HCT116 (cell line): ENCODE results near the gene SPDYE16. TPM values are rescaled to one million over a fixed set of nuclear protein-coding genes. Genes with fewer than 3 reads are reported as not detected.
"Not testable (repeated sequence)": the region's sequence is repeated elsewhere in the genome, so short reads cannot be mapped to it uniquely, and the experiment has no call there.

Experiments
- ATAC-seq: fragments of 200-7000 bp; cut with Tn5 transposase; 2 replicates; pipeline ENCODE4 v1.9.1; 2020; ENCODE audit warnings: mild to moderate bottlenecking, moderate library complexity
- BruUV-seq: library from RNA; stranded (reverse); fragments of 400-500 nt; replicated peaks from 2 replicates; lab custom pipeline; 2021; lab: Mats Ljungman, UMichigan
- CTCF ChIA-PET: fragments of 300-600 bp; sonication (Branson Sonifier 250); formaldehyde crosslinking; loops from one replicate; lab custom pipeline; 2021; ENCODE audit warnings: antibody characterized with exemption; lab: Charles Lee
- POLR2A ChIA-PET: fragments of 300-600, 350-600 bp; sonication (Branson Sonifier 250); formaldehyde crosslinking; loops from one replicate; lab custom pipeline; 2021; ENCODE audit warnings: antibody characterized with exemption; lab: Charles Lee
- RAD21 ChIA-PET, 2 experiments: fragments of 300-600 bp; sonication (Branson Sonifier 250); formaldehyde crosslinking; loops; one replicate each; lab custom pipeline; 2023; ENCODE audit warnings: low total read pairs in 2 of 2; ENCODE audit not compliant: uncharacterized antibody in 2 of 2, unreplicated experiment in 2 of 2, low non-redundant PET in 1 of 2; lab: Charles Lee
- DNase-seq: peaks from one replicate; pipeline ENCODE4 v3.0.0-alpha.2; 2010; ENCODE audit warnings: low read depth, low spot score
- H2AFZ ChIP-seq: fragments of 200-600 bp; shearing (Covaris generic), sonication (generic); 2 replicates; pipeline ENCODE4 v1.6.1; 2017; ENCODE audit warnings: low read depth, mixed run types, mixed read lengths, antibody characterized with exemption, low read length; ENCODE audit not compliant: poor library complexity, severe bottlenecking
- H3K27ac ChIP-seq: 2 replicates; pipeline ENCODE4 v1.5.1; 2012; ENCODE audit warnings: low read depth, low read length
- H3K27me3 ChIP-seq: fragments of 200-600 bp; sonication (generic); 2 replicates; pipeline ENCODE4 v1.6.1; 2016; ENCODE audit warnings: mixed run types, low read length, mixed read lengths; ENCODE audit not compliant: insufficient read depth
- H3K36me3 ChIP-seq, 2 experiments: fragments of 200-500 bp in 1 of 2; fragments of 200-600 bp in 1 of 2; sonication (Bioruptor generic) in 1 of 2; sonication (generic) in 1 of 2; 2 replicates each; pipeline versions ENCODE4 v1.5.1 to v1.6.1; 2014 to 2016; ENCODE audit warnings: low read length in 2 of 2, inconsistent platforms in 1 of 2, mixed read lengths in 1 of 2, mixed run types in 1 of 2; ENCODE audit not compliant: insufficient read depth in 2 of 2, control insufficient read depth in 1 of 2
- H3K4me1 ChIP-seq, 2 experiments: fragments of 200-600 bp in 1 of 2; sonication (generic) in 1 of 2; 2 replicates each; pipeline versions ENCODE4 v1.5.1 to v1.6.1; 2012 to 2017; ENCODE audit warnings: low read length in 2 of 2, inconsistent platforms in 1 of 2, mild to moderate bottlenecking in 1 of 2, mixed read lengths in 1 of 2, mixed run types in 1 of 2, moderate library complexity in 1 of 2; ENCODE audit not compliant: insufficient read depth in 2 of 2, control insufficient read depth in 1 of 2
- H3K4me2 ChIP-seq: fragments of 200-600 bp; sonication (generic); 2 replicates; pipeline ENCODE4 v1.6.1; 2017; ENCODE audit warnings: mixed run types, low read length, mixed read lengths
- H3K4me3 ChIP-seq, 2 experiments: fragments of 200-600 bp in 1 of 2; sonication (generic) in 1 of 2; replicated peaks in 1 of 2; 2 replicates each; pipeline ENCODE4 v1.5.1; 2011 to 2016; ENCODE audit warnings: low read length in 2 of 2, control low read depth in 1 of 2, low read depth in 1 of 2, mild to moderate bottlenecking in 1 of 2, mixed read lengths in 1 of 2, mixed run types in 1 of 2
- H3K79me2 ChIP-seq: fragments of 200-600 bp; sonication (generic); 2 replicates; pipeline ENCODE4 v1.6.1; 2017; ENCODE audit warnings: mild to moderate bottlenecking, mixed run types, low read length, moderate library complexity, mixed read lengths; ENCODE audit not compliant: insufficient read depth
- H3K9ac ChIP-seq: fragments of 200-600 bp; sonication (generic); 2 replicates; pipeline ENCODE4 v1.6.1; 2016; ENCODE audit warnings: low read length, mixed read lengths
- H3K9me2 ChIP-seq: fragments of 200-600 bp; sonication (generic), shearing (Covaris generic); 2 replicates; pipeline ENCODE4 v1.6.1; 2017; ENCODE audit warnings: mixed run types, mild to moderate bottlenecking, moderate library complexity; ENCODE audit not compliant: insufficient read depth
- H3K9me3 ChIP-seq, 2 experiments: fragments of 200-500 bp in 1 of 2; fragments of 200-600 bp in 1 of 2; sonication (Bioruptor generic) in 1 of 2; sonication (generic) in 1 of 2; 2 replicates each; pipeline ENCODE4 v1.6.1; 2014 to 2017; ENCODE audit warnings: low read length in 2 of 2, mixed read lengths in 2 of 2, inconsistent platforms in 1 of 2, low read depth in 1 of 2, mild to moderate bottlenecking in 1 of 2, mixed run types in 1 of 2, moderate library complexity in 1 of 2; ENCODE audit not compliant: control insufficient read depth in 1 of 2, insufficient read depth in 1 of 2
- H4K20me1 ChIP-seq: fragments of 200-600 bp; sonication (generic), shearing (Covaris generic); 2 replicates; pipeline ENCODE4 v1.6.1; 2017; ENCODE audit warnings: mixed run types, mild to moderate bottlenecking, moderate library complexity; ENCODE audit not compliant: insufficient read depth
- intact Hi-C: fragments of 100-400 bp; cut with micrococcal nuclease; formaldehyde crosslinking; loops from 2 replicates; pipeline ENCODE4 v1.10.0; 2022
- total RNA-seq: library from RNA; stranded (reverse); gene quantifications from one replicate; pipeline ENCODE4 v1.2.1, GENCODE V29; 2021; ENCODE audit not compliant: unreplicated experiment

Gene SPDYE16
- total RNA-seq, 1 experiment from 2014 or later = not detected

GRCh38 chr7:76567753-76568152 is 24.7 kb upstream of the SPDYE16 start:
- ATAC-seq, BruUV-seq, H3K9me3 ChIP-seq, POLR2A ChIA-PET, H3K36me3 ChIP-seq, RAD21 ChIA-PET, H3K4me2 ChIP-seq, H4K20me1 ChIP-seq, H3K4me3 ChIP-seq, H3K9ac ChIP-seq, H3K9me2 ChIP-seq, CTCF ChIA-PET, H3K27ac ChIP-seq, H2AFZ ChIP-seq, H3K27me3 ChIP-seq, intact Hi-C loops, DNase-seq: not testable (repeated sequence)
- Histone ChIP-seq H3K79me2 (peaks cover 45% of the 10 kb centered on the region), H3K4me1 (peaks cover 0 to 11% of the 10 kb centered on the region in 2 experiments; a peak in 2 of 4 replicates)

DNA sequence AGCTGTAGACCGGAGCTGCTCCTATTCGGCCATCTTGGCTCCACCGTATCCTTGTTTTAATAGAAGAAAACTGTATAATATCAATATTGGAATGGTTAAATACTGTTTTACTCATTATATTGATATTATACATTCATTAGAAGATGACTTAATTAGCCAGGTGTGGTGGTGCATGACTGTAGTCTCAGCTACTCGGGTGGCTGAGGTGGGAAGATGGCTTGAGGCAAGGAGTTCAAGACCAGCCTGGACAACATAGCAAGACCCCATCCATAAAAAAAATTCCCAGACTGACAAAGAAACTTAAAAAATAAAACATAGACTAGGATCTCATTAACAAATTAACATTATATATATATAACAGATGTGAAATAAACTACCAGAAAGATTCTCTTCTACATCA is 24.2 kb upstream of the SPDYE16 start:
- Histone ChIP-seq H3K79me2 (peaks cover 42% of the 10 kb centered on the region), H3K4me1 (peaks cover 0 to 11% of the 10 kb centered on the region in 2 experiments; a peak in 2 of 4 replicates)
- H4K20me1 ChIP-seq, DNase-seq, H3K4me2 ChIP-seq, H3K9me3 ChIP-seq, ATAC-seq, POLR2A ChIA-PET, H3K27me3 ChIP-seq, H3K9me2 ChIP-seq, BruUV-seq, CTCF ChIA-PET, H3K36me3 ChIP-seq, RAD21 ChIA-PET, H3K4me3 ChIP-seq, intact Hi-C loops, H2AFZ ChIP-seq, H3K9ac ChIP-seq, H3K27ac ChIP-seq: not testable (repeated sequence)

DNA sequence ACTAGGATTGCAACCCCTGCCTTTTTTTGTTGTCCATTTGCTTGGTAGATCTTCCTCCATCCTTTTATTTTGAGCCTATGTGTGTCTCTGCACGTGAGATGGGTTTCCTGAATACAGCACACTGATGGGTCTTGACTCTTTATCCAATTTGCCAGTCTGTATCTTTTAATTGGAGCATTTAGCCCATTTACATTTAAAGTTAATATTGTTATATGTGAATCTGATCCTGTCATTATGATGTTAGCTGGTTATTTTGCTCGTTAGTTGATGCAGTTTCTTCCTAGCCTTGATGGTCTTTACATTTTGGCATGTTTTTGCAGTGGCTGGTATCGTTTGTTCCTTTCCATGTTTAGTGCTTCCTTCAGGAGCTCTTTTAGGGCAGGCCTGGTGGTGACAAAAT is 21.9 kb upstream of the SPDYE16 start:
- CTCF ChIA-PET, H3K9me3 ChIP-seq, H3K4me2 ChIP-seq, H3K9ac ChIP-seq, H3K27ac ChIP-seq, H3K9me2 ChIP-seq, H3K27me3 ChIP-seq, intact Hi-C loops, POLR2A ChIA-PET, H2AFZ ChIP-seq, DNase-seq, H3K4me3 ChIP-seq, H3K36me3 ChIP-seq, ATAC-seq, H4K20me1 ChIP-seq, BruUV-seq, RAD21 ChIA-PET: not testable (repeated sequence)
- peaks cover 50% of the 10 kb centered on the region for H3K79me2 ChIP-seq
- peaks cover 0 to 11% of the 10 kb centered on the region in 2 experiments; a peak in 2 of 4 replicates for H3K4me1 ChIP-seq

DNA sequence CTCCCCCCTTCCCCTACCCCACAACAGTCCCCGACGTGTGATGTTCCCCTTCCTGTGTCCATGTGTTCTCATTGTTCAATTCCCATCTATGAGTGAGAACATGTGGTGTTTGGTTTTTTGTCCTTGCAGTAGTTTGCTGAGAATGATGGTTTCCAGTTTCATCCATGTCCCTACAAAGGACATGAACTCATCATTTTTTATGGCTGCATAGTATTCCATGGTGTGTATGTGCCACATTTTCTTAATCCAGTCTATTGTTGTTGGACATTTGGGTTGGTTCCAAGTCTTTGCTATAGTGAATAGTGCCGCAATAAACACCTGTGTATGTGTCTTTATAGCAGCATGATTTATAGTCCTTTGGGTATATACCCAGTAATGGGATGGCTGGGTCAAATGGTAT is 18.2 kb upstream of the SPDYE16 start:
- peaks cover 47% of the 10 kb centered on the region for H3K79me2 ChIP-seq
- POLR2A ChIA-PET, BruUV-seq, H3K9ac ChIP-seq, DNase-seq, H3K27ac ChIP-seq, H3K4me2 ChIP-seq, H3K27me3 ChIP-seq, RAD21 ChIA-PET, H3K9me3 ChIP-seq, H3K9me2 ChIP-seq, H3K36me3 ChIP-seq, intact Hi-C loops, H2AFZ ChIP-seq, H3K4me3 ChIP-seq, ATAC-seq, H4K20me1 ChIP-seq, H3K4me1 ChIP-seq, CTCF ChIA-PET: not testable (repeated sequence)
